Measurements from ENCODE around the gene AP1AR.

- TF ChIP-seq USF2 (IDR thresholded peaks at IDR 0.05; ENCODE audit: low read depth, low read length) (no peak), RFX5 (IDR thresholded peaks at IDR 0.05; ENCODE audit: low read depth, low read length) (no peak), POLR2A (IDR thresholded peaks at IDR 0.05; ENCODE audit: low read depth, low read length) (no peak), MAZ (IDR thresholded peaks at IDR 0.05; ENCODE audit: borderline replicate concordance, low read depth, low read length) (no peak), CTCF (conservative IDR thresholded peaks at IDR 0.05; ENCODE audit: low read depth, low read length) (no peak), SMC3 (IDR thresholded peaks at IDR 0.05; ENCODE audit: low read depth, low read length) (no peak), ELK1 (IDR thresholded peaks at IDR 0.05; ENCODE audit: borderline replicate concordance, low read depth, low read length) (no peak)
Observed at GRCh38 chr4:112284662-112285411, 53.2 kb downstream of the AP1AR start.

Data from IMR-90 (cell line).